Activated naive CD8-positive, alpha-beta T cell treated with anti-CD3 and anti-CD28 coated beads, Interleukin-2, amount 50 U/mL, for 24 hours (primary cell): ENCODE results near the gene CFAP74.
A peak's percentile ranks its signal among the peaks of the same experiment; 100 is the strongest.
"Not testable (repeated sequence)": the region's sequence is repeated elsewhere in the genome, so short reads cannot be mapped to it uniquely, and the experiment has no call there.

Experiments used
- ATAC-seq: fragments of 150-1000 bp; cut with Tn5 transposase; one replicate; pipeline ENCODE4 v1.10.0; 2021
- DNase-seq: peaks from one replicate; pipeline ENCODE4 v3.0.0; 2021
- H3K27ac Mint-ChIP-seq: one replicate; pipeline ENCODE4 v1.8.0; 2021; ENCODE audit warnings: mild to moderate bottlenecking, mixed read lengths
- H3K27me3 Mint-ChIP-seq: one replicate; pipeline ENCODE4 v1.8.0; 2021; ENCODE audit warnings: mixed read lengths
- H3K36me3 Mint-ChIP-seq: one replicate; pipeline ENCODE4 v1.8.0; 2021; ENCODE audit warnings: low read depth, mixed read lengths
- H3K4me1 Mint-ChIP-seq: one replicate; pipeline ENCODE4 v1.8.0; 2021; ENCODE audit warnings: mixed read lengths
- H3K4me3 Mint-ChIP-seq: one replicate; pipeline ENCODE4 v1.8.0; 2021; ENCODE audit warnings: mild to moderate bottlenecking, moderate library complexity, mixed read lengths
- H3K9me3 Mint-ChIP-seq: one replicate; pipeline ENCODE4 v1.8.0; 2021; ENCODE audit warnings: mixed read lengths

The CFAP74 gene

GRCh38 chr1:1978690-1979481, 24.7 kb downstream of the CFAP74 start:
- H3K4me1 Mint-ChIP-seq, H3K27me3 Mint-ChIP-seq, H3K4me3 Mint-ChIP-seq, H3K9me3 Mint-ChIP-seq, DNase-seq, H3K27ac Mint-ChIP-seq, H3K36me3 Mint-ChIP-seq, ATAC-seq: not testable (repeated sequence)

GRCh38 chr1:1978108-1978507, 25.5 kb downstream of the CFAP74 start:
- ATAC-seq (no peak), DNase-seq (no peak)
- no peak overlapping the region for H3K4me3 Mint-ChIP-seq
- H3K27me3 Mint-ChIP-seq, result peaks cover 11% of the 10 kb centered on the region
- no peak overlapping the region for H3K27ac Mint-ChIP-seq
- no peaks in the 10 kb centered on the region for H3K36me3 Mint-ChIP-seq
- no peaks in the 10 kb centered on the region for H3K9me3 Mint-ChIP-seq
- H3K4me1 Mint-ChIP-seq, result no peaks in the 10 kb centered on the region

GRCh38 chr1:1976031-1976430, 27.6 kb downstream of the CFAP74 start:
- ATAC-seq, result no peak
- Mint-ChIP-seq H3K4me1 (no peaks in the 10 kb centered on the region), H3K27ac (no peak overlapping the region), H3K4me3 (no peak overlapping the region), H3K27me3 (peaks cover 11% of the 10 kb centered on the region), H3K36me3 (no peaks in the 10 kb centered on the region), H3K9me3 (no peaks in the 10 kb centered on the region)
- no peak for DNase-seq

GRCh38 chr1:1975535-1975934, 28.1 kb downstream of the CFAP74 start:
- no peaks in the 10 kb centered on the region for H3K36me3 Mint-ChIP-seq
- no peaks in the 10 kb centered on the region for H3K4me1 Mint-ChIP-seq
- H3K4me3 Mint-ChIP-seq, result no peak overlapping the region
- DNase-seq, result no peak
- peaks cover 11% of the 10 kb centered on the region for H3K27me3 Mint-ChIP-seq
- H3K9me3 Mint-ChIP-seq, result no peaks in the 10 kb centered on the region
- ATAC-seq, result no peak
- H3K27ac Mint-ChIP-seq, result no peak overlapping the region

GRCh38 chr1:1974834-1975233, 28.8 kb downstream of the CFAP74 start:
- ATAC-seq (no peak), DNase-seq (no peak)
- H3K27ac Mint-ChIP-seq, result no peak overlapping the region
- no peaks in the 10 kb centered on the region for H3K9me3 Mint-ChIP-seq
- H3K4me3 Mint-ChIP-seq, result no peak overlapping the region
- H3K27me3 Mint-ChIP-seq, result peaks cover 11% of the 10 kb centered on the region
- no peaks in the 10 kb centered on the region for H3K36me3 Mint-ChIP-seq
- no peaks in the 10 kb centered on the region for H3K4me1 Mint-ChIP-seq

- Mint-ChIP-seq H3K36me3 (no peaks in the 10 kb centered on the region), H3K4me3 (no peak overlapping the region), H3K27me3 (peaks cover 11% of the 10 kb centered on the region), H3K4me1 (no peaks in the 10 kb centered on the region), H3K27ac (no peak overlapping the region), H3K9me3 (no peaks in the 10 kb centered on the region)
- ATAC-seq (peak; percentile 3), DNase-seq (no peak)
These were observed 29.6 kb downstream of the CFAP74 start for GRCh38 chr1:1973716-1974642.

GRCh38 chr1:1972976-1973715, 30.4 kb downstream of the CFAP74 start:
- Mint-ChIP-seq H3K4me1 (no peaks in the 10 kb centered on the region), H3K4me3 (no peak overlapping the region), H3K9me3 (no peaks in the 10 kb centered on the region), H3K27ac (no peak overlapping the region), H3K27me3 (peaks cover 11% of the 10 kb centered on the region), H3K36me3 (no peaks in the 10 kb centered on the region)
- ATAC-seq (no peak), DNase-seq (no peak)

GRCh38 chr1:1971688-1972087, 31.9 kb downstream of the CFAP74 start:
- no peak overlapping the region for H3K27ac Mint-ChIP-seq
- DNase-seq, result no peak
- H3K4me1 Mint-ChIP-seq, result no peaks in the 10 kb centered on the region
- peaks cover 14% of the 10 kb centered on the region for H3K27me3 Mint-ChIP-seq
- H3K36me3 Mint-ChIP-seq, result no peaks in the 10 kb centered on the region
- no peak for ATAC-seq
- H3K4me3 Mint-ChIP-seq, result no peak overlapping the region
- H3K9me3 Mint-ChIP-seq, result no peaks in the 10 kb centered on the region

GRCh38 chr1:1971017-1971416, 32.6 kb downstream of the CFAP74 start:
- no peaks in the 10 kb centered on the region for H3K36me3 Mint-ChIP-seq
- DNase-seq (no peak), ATAC-seq (no peak)
- no peak overlapping the region for H3K4me3 Mint-ChIP-seq
- no peak overlapping the region for H3K27ac Mint-ChIP-seq
- peaks cover 14% of the 10 kb centered on the region for H3K27me3 Mint-ChIP-seq
- H3K4me1 Mint-ChIP-seq, result no peaks in the 10 kb centered on the region
- no peaks in the 10 kb centered on the region for H3K9me3 Mint-ChIP-seq

GRCh38 chr1:1969953-1970716, 33.5 kb downstream of the CFAP74 start:
- ATAC-seq (no peak), DNase-seq (no peak)
- Mint-ChIP-seq H3K4me3 (no peak overlapping the region), H3K4me1 (no peaks in the 10 kb centered on the region), H3K36me3 (no peaks in the 10 kb centered on the region), H3K9me3 (no peaks in the 10 kb centered on the region), H3K27ac (no peak overlapping the region), H3K27me3 (peaks cover 9% of the 10 kb centered on the region)

- H3K27ac Mint-ChIP-seq, result no peak overlapping the region
- DNase-seq, result no peak
- no peak overlapping the region for H3K4me3 Mint-ChIP-seq
- no peaks in the 10 kb centered on the region for H3K36me3 Mint-ChIP-seq
- no peaks in the 10 kb centered on the region for H3K9me3 Mint-ChIP-seq
- ATAC-seq, result no peak
- peaks cover 7% of the 10 kb centered on the region for H3K27me3 Mint-ChIP-seq
- H3K4me1 Mint-ChIP-seq, result no peaks in the 10 kb centered on the region
These were observed 34.1 kb downstream of the CFAP74 start for GRCh38 chr1:1969505-1969900.

- H3K27me3 Mint-ChIP-seq, result peaks cover 7% of the 10 kb centered on the region
- DNase-seq (no peak), ATAC-seq (no peak)
- no peak overlapping the region for H3K27ac Mint-ChIP-seq
- H3K36me3 Mint-ChIP-seq, result no peaks in the 10 kb centered on the region
- no peaks in the 10 kb centered on the region for H3K4me1 Mint-ChIP-seq
- H3K9me3 Mint-ChIP-seq, result no peaks in the 10 kb centered on the region
- no peak overlapping the region for H3K4me3 Mint-ChIP-seq
These were observed 34.6 kb downstream of the CFAP74 start for GRCh38 chr1:1968767-1969504.

- no peak for ATAC-seq
- Mint-ChIP-seq H3K27me3 (peaks cover 3% of the 10 kb centered on the region), H3K9me3 (no peaks in the 10 kb centered on the region), H3K27ac (no peak overlapping the region), H3K4me1 (no peaks in the 10 kb centered on the region), H3K4me3 (no peak overlapping the region), H3K36me3 (no peaks in the 10 kb centered on the region)
- DNase-seq, result no peak
These were observed 35.7 kb downstream of the CFAP74 start for GRCh38 chr1:1967879-1968278.
